Spleen (tissue), 7 donors: ENCODE measurements around the gene AIMP1.

Experiments
- POLR2A ChIP-seq, 3 donors: fragments of 450-650 bp; IDR thresholded peaks; one replicate each; pipeline ENCODE4 v1.5.1; 2017; ENCODE audit warnings: antibody characterized with exemption in 3 of 3, mild to moderate bottlenecking in 1 of 3
- TF ChIP-seq, protein P1 (sequence below), 11 experiments: fragments of 200-600 bp in 7 of 11; fragments of 450-650 bp in 4 of 11; sonication (generic) in 4 of 11; IDR thresholded peaks in 8 of 11; conservative IDR thresholded peaks in 3 of 11; 1 replicate in 7 of 11; 2 replicates in 4 of 11; pipeline versions ENCODE4 v1.4.0 to v1.8.0; 2016 to 2021; ENCODE audit warnings: antibody characterized with exemption in 11 of 11, inconsistent platforms in 4 of 11, mild to moderate bottlenecking in 1 of 11
- donor health status: DM: no; HTN: no; CAD: no; lungs with moderate emphysema.
- donor health status: DM: no; HTN: no; CAD: no.
- donor health status: DM: no; HTN: no; CAD: no.

GRCh38 chr4:106366026-106366425 lies 49.7 kb downstream of the AIMP1 start:
- TF ChIP-seq, protein P1, sequence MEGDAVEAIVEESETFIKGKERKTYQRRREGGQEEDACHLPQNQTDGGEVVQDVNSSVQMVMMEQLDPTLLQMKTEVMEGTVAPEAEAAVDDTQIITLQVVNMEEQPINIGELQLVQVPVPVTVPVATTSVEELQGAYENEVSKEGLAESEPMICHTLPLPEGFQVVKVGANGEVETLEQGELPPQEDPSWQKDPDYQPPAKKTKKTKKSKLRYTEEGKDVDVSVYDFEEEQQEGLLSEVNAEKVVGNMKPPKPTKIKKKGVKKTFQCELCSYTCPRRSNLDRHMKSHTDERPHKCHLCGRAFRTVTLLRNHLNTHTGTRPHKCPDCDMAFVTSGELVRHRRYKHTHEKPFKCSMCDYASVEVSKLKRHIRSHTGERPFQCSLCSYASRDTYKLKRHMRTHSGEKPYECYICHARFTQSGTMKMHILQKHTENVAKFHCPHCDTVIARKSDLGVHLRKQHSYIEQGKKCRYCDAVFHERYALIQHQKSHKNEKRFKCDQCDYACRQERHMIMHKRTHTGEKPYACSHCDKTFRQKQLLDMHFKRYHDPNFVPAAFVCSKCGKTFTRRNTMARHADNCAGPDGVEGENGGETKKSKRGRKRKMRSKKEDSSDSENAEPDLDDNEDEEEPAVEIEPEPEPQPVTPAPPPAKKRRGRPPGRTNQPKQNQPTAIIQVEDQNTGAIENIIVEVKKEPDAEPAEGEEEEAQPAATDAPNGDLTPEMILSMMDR (IDR thresholded peaks at IDR 0.05 in 8 of 11, conservative IDR thresholded peaks at IDR 0.05 in 3 of 11): no peak
- no peak for TF ChIP-seq POLR2A (IDR thresholded peaks at IDR 0.05)
